NT2/D1 (cell line): ENCODE data around the gene FMN2.
"Not testable (repeated sequence)": the region's sequence is repeated elsewhere in the genome, so short reads cannot be mapped to it uniquely, and the experiment has no call there.

Source experiments
- DNase-seq: peaks from one replicate; pipeline ENCODE4 v3.0.0-alpha.2; 2011; ENCODE audit warnings: low read depth, low spot score
- H3K27me3 ChIP-seq: 2 replicates; pipeline ENCODE4 v1.6.0; 2011; ENCODE audit warnings: mild to moderate bottlenecking; ENCODE audit not compliant: insufficient read length, insufficient read depth
- H3K36me3 ChIP-seq: 2 replicates; pipeline ENCODE4 v1.6.1; 2011; ENCODE audit warnings: mild to moderate bottlenecking, low read length, mixed read lengths; ENCODE audit not compliant: insufficient read depth, insufficient read length
- H3K4me1 ChIP-seq: 2 replicates; pipeline ENCODE4 v1.5.1; 2011; ENCODE audit not compliant: insufficient read depth, insufficient read length
- H3K4me3 ChIP-seq: 2 replicates; pipeline ENCODE4 v1.5.1; 2011; ENCODE audit warnings: low read depth; ENCODE audit not compliant: insufficient read length
- H3K9ac ChIP-seq: 2 replicates; pipeline ENCODE4 v1.6.0; 2011; ENCODE audit warnings: low read depth; ENCODE audit not compliant: insufficient read length
- H3K9me3 ChIP-seq: 2 replicates; pipeline ENCODE4 v1.5.1; 2011; ENCODE audit warnings: mild to moderate bottlenecking, low read length; ENCODE audit not compliant: insufficient read depth
- SUZ12 ChIP-seq: IDR thresholded peaks from 2 replicates; pipeline ENCODE4 v1.6.1; 2011; ENCODE audit not compliant: insufficient read length, insufficient read depth; ENCODE audit errors: extremely low read depth
- YY1 ChIP-seq: IDR thresholded peaks from 2 replicates; pipeline ENCODE4 v1.6.1; 2011; ENCODE audit not compliant: insufficient read length, insufficient read depth
- ZNF274 ChIP-seq: IDR thresholded peaks from 2 replicates; pipeline ENCODE4 v1.6.1; 2011; ENCODE audit warnings: mild to moderate bottlenecking, low read depth, low read length

Gene FMN2

GRCh38 chr1:240274569-240274968 is 182.9 kb downstream of the FMN2 start:
- no peaks in the 10 kb centered on the region for H3K4me1 ChIP-seq
- no peaks in the 10 kb centered on the region for H3K36me3 ChIP-seq
- no peak overlapping the region for H3K9ac ChIP-seq
- no peak for TF ChIP-seq YY1
- no peak for TF ChIP-seq ZNF274
- TF ChIP-seq SUZ12: no peak
- no peaks in the 10 kb centered on the region for H3K9me3 ChIP-seq
- H3K4me3 ChIP-seq: no peak overlapping the region
- no peak for DNase-seq
- no peaks in the 10 kb centered on the region for H3K27me3 ChIP-seq

GRCh38 chr1:240275219-240275618 is 183.5 kb downstream of the FMN2 start:
- not testable (repeated sequence) for H3K27me3 ChIP-seq, DNase-seq, H3K36me3 ChIP-seq, H3K4me3 ChIP-seq, H3K4me1 ChIP-seq, H3K9me3 ChIP-seq, H3K9ac ChIP-seq

- Histone ChIP-seq H3K9me3 (no peaks in the 10 kb centered on the region), H3K9ac (no peak overlapping the region), H3K4me3 (no peak overlapping the region), H3K36me3 (no peaks in the 10 kb centered on the region), H3K4me1 (no peaks in the 10 kb centered on the region), H3K27me3 (no peaks in the 10 kb centered on the region)
- DNase-seq: no peak
- TF ChIP-seq ZNF274 (no peak), SUZ12 (no peak), YY1 (no peak)
These were observed 186.4 kb downstream of the FMN2 start for GRCh38 chr1:240278082-240278481.

GRCh38 chr1:240280560-240281322 is 189.1 kb downstream of the FMN2 start:
- H3K4me3 ChIP-seq: no peak overlapping the region
- no peak for DNase-seq
- H3K9me3 ChIP-seq: no peaks in the 10 kb centered on the region
- TF ChIP-seq YY1 (no peak), ZNF274 (no peak), SUZ12 (no peak)
- no peaks in the 10 kb centered on the region for H3K27me3 ChIP-seq
- H3K4me1 ChIP-seq: no peaks in the 10 kb centered on the region
- no peaks in the 10 kb centered on the region for H3K36me3 ChIP-seq
- no peak overlapping the region for H3K9ac ChIP-seq

GRCh38 chr1:240282061-240282830 is 190.6 kb downstream of the FMN2 start:
- no peak for DNase-seq
- Histone ChIP-seq H3K27me3 (no peaks in the 10 kb centered on the region), H3K9me3 (no peaks in the 10 kb centered on the region), H3K4me3 (no peak overlapping the region), H3K4me1 (no peaks in the 10 kb centered on the region), H3K36me3 (no peaks in the 10 kb centered on the region), H3K9ac (no peak overlapping the region)
- TF ChIP-seq YY1 (no peak), ZNF274 (no peak), SUZ12 (no peak)

GRCh38 chr1:240284656-240285414 is 193.2 kb downstream of the FMN2 start:
- H3K36me3 ChIP-seq: no peaks in the 10 kb centered on the region

GRCh38 chr1:240285540-240285939 is 193.9 kb downstream of the FMN2 start:
- Histone ChIP-seq H3K36me3 (no peaks in the 10 kb centered on the region), H3K4me1 (no peaks in the 10 kb centered on the region), H3K9me3 (no peaks in the 10 kb centered on the region), H3K27me3 (no peaks in the 10 kb centered on the region), H3K9ac (no peak overlapping the region), H3K4me3 (no peak overlapping the region)
- TF ChIP-seq ZNF274: no peak
- no peak for TF ChIP-seq YY1
- no peak for TF ChIP-seq SUZ12
- DNase-seq: no peak

More at GRCh38 chr1:240284656-240285414, 193.2 kb downstream of the FMN2 start:
- H3K9ac ChIP-seq: no peak overlapping the region
- H3K27me3 ChIP-seq: no peaks in the 10 kb centered on the region
- no peaks in the 10 kb centered on the region for H3K4me1 ChIP-seq
- H3K4me3 ChIP-seq: no peak overlapping the region
- H3K9me3 ChIP-seq: no peaks in the 10 kb centered on the region
- TF ChIP-seq ZNF274 (no peak), YY1 (no peak), SUZ12 (no peak)
- no peak for DNase-seq
